Measurements from ENCODE around the gene PIEZO2. TPM values are rescaled to one million over a fixed set of nuclear protein-coding genes. Genes with fewer than 3 reads are reported as not detected.

Gene PIEZO2
- total RNA-seq, 3 donors from 2014 or later (not counting 1 experiment from before 2014, with no cell fraction given), result not detected

- H3K27ac Mint-ChIP-seq, result no peak overlapping the region
- H3K27me3 Mint-ChIP-seq (ENCODE audit: low read depth in 2 of 2), result no peaks in the 10 kb centered on the region
- H3K9me3 Mint-ChIP-seq, result no peaks in the 10 kb centered on the region
- H3K27ac ChIP-seq (ENCODE audit: low read length), result no peak overlapping the region
- no peaks in the 10 kb centered on the region for H3K36me3 Mint-ChIP-seq
- H3K4me1 ChIP-seq (ENCODE audit: control insufficient read depth, insufficient read depth, low read length), result no peaks in the 10 kb centered on the region
- H3K36me3 ChIP-seq (ENCODE audit: control insufficient read depth, insufficient read depth, low read length), result no peaks in the 10 kb centered on the region
- 91% methylated on average over 3 of the region's 3 CpGs for WGBS (ENCODE audit: insufficient coverage)
- no peak for TF ChIP-seq CTCF (IDR thresholded peaks at IDR 0.05)
- intact Hi-C loops (cut with micrococcal nuclease), result no loop called here
- ATAC-seq (no peak), DNase-seq (no peak)
- no peaks in the 10 kb centered on the region for H3K4me1 Mint-ChIP-seq
- H3K4me3 Mint-ChIP-seq, result no peak overlapping the region
- H3K9me3 ChIP-seq (ENCODE audit: control insufficient read depth, insufficient read depth, low read length), result no peaks in the 10 kb centered on the region
- no peak overlapping the region for H3K4me3 ChIP-seq (ENCODE audit: low read length)
- H3K27me3 ChIP-seq (ENCODE audit: control insufficient read depth, insufficient read depth, low read length), result no peaks in the 10 kb centered on the region
Observed at GRCh38 chr18:11112286-11112685, 37.1 kb downstream of the PIEZO2 start.

GRCh38 chr18:11110509-11110908 lies 38.9 kb downstream of the PIEZO2 start:
- H3K4me1 ChIP-seq (ENCODE audit: control insufficient read depth, insufficient read depth, low read length), result no peaks in the 10 kb centered on the region
- DNase-seq (no peak), ATAC-seq (peak in 1 of 3 donors; percentile 6)
- no peak overlapping the region for H3K27ac Mint-ChIP-seq
- no peak overlapping the region for H3K4me3 Mint-ChIP-seq
- no peaks in the 10 kb centered on the region for H3K9me3 ChIP-seq (ENCODE audit: control insufficient read depth, insufficient read depth, low read length)
- no peaks in the 10 kb centered on the region for H3K4me1 Mint-ChIP-seq
- H3K27ac ChIP-seq (ENCODE audit: low read length), result no peak overlapping the region
- intact Hi-C loops (cut with micrococcal nuclease), result no loop called here
- no peak for TF ChIP-seq CTCF (IDR thresholded peaks at IDR 0.05)
- 95% methylated on average over 16 of the region's 16 CpGs for WGBS (ENCODE audit: insufficient coverage)
- H3K36me3 Mint-ChIP-seq, result no peaks in the 10 kb centered on the region
- no peaks in the 10 kb centered on the region for H3K27me3 Mint-ChIP-seq (ENCODE audit: low read depth in 2 of 2)
- no peaks in the 10 kb centered on the region for H3K36me3 ChIP-seq (ENCODE audit: control insufficient read depth, insufficient read depth, low read length)
- H3K27me3 ChIP-seq (ENCODE audit: control insufficient read depth, insufficient read depth, low read length), result no peaks in the 10 kb centered on the region
- H3K4me3 ChIP-seq (ENCODE audit: low read length), result no peak overlapping the region
- no peaks in the 10 kb centered on the region for H3K9me3 Mint-ChIP-seq

DNA sequence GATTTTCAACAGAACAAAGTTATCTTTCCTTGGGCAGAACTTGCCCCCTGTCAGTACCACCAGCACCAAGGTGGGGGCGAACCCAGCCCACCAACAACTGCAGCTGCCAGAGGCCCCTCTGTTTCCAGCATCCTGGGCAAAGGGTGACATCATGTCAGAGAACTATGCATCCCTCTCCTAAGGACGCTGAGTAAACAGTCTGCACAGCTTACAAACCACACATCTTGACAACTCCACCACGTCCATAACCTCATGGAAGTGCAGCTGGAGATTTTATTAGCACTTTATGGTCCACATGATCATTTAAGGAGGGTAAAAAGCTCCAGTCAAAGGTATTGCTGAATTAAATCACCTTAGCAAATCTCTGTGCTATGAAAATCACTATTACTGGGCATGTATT lies 40.4 kb downstream of the PIEZO2 start:
- WGBS (ENCODE audit: insufficient coverage), result 49% methylated on average over 2 of the region's 3 CpGs

More for the DNA sequence above, 40.4 kb downstream of the PIEZO2 start:
- Histone ChIP-seq H3K27me3 (ENCODE audit: control insufficient read depth, insufficient read depth, low read length) (no peaks in the 10 kb centered on the region), H3K27ac (ENCODE audit: low read length) (no peak overlapping the region), H3K4me1 (ENCODE audit: control insufficient read depth, insufficient read depth, low read length) (no peaks in the 10 kb centered on the region), H3K4me3 (ENCODE audit: low read length) (no peak overlapping the region), H3K9me3 (ENCODE audit: control insufficient read depth, insufficient read depth, low read length) (no peaks in the 10 kb centered on the region), H3K36me3 (ENCODE audit: control insufficient read depth, insufficient read depth, low read length) (no peaks in the 10 kb centered on the region)
- no peaks in the 10 kb centered on the region for H3K9me3 Mint-ChIP-seq
- TF ChIP-seq CTCF (IDR thresholded peaks at IDR 0.05), result no peak
- intact Hi-C loops (cut with micrococcal nuclease), result no loop called here
- no peaks in the 10 kb centered on the region for H3K36me3 Mint-ChIP-seq
- no peak overlapping the region for H3K27ac Mint-ChIP-seq
- no peaks in the 10 kb centered on the region for H3K4me1 Mint-ChIP-seq
- ATAC-seq (no peak), DNase-seq (no peak)
- H3K4me3 Mint-ChIP-seq, result no peak overlapping the region
- no peaks in the 10 kb centered on the region for H3K27me3 Mint-ChIP-seq (ENCODE audit: low read depth in 2 of 2)
